ENCODE data around the gene IPO8.

DNA sequence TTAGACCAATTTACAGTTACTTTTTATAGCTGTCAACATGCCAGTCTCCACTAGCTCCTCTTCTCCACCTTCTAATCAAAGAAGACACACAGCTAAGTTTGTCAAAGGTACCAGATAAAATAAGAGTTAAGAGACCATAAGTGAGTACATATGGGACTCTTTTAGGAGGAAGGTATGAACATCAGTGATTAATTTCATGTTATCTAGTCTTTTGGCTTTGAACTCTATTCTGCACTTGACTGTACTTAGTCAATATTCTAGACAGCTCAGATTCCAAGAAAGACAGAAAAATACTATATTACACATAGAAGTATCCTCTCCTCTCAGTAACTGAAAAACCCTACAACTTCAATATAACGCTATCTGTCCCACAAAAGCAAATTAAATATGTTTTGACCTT is 31.0 kb upstream of the IPO8 start:
- TF ChIP-seq, protein P1, sequence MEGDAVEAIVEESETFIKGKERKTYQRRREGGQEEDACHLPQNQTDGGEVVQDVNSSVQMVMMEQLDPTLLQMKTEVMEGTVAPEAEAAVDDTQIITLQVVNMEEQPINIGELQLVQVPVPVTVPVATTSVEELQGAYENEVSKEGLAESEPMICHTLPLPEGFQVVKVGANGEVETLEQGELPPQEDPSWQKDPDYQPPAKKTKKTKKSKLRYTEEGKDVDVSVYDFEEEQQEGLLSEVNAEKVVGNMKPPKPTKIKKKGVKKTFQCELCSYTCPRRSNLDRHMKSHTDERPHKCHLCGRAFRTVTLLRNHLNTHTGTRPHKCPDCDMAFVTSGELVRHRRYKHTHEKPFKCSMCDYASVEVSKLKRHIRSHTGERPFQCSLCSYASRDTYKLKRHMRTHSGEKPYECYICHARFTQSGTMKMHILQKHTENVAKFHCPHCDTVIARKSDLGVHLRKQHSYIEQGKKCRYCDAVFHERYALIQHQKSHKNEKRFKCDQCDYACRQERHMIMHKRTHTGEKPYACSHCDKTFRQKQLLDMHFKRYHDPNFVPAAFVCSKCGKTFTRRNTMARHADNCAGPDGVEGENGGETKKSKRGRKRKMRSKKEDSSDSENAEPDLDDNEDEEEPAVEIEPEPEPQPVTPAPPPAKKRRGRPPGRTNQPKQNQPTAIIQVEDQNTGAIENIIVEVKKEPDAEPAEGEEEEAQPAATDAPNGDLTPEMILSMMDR (IDR thresholded peaks at IDR 0.05 in 4 of 5, conservative IDR thresholded peaks at IDR 0.05 in 1 of 5), result no peak
- TF ChIP-seq POLR2A (IDR thresholded peaks at IDR 0.05), result no peak

All from gastrocnemius medialis (tissue), 4 donors.